ENCODE measurements around the gene MEGF9.

GRCh38 chr9:120611690-120612068 is 102.6 kb downstream of the MEGF9 start:
- no peak for TF ChIP-seq CTCF (IDR thresholded peaks at IDR 0.05; ENCODE audit: poor library complexity)
- TF ChIP-seq EZH2 (IDR thresholded peaks at IDR 0.05; ENCODE audit: borderline replicate concordance) = no peak
